ENCODE measurements around the gene ABCF3.

- TF ChIP-seq CTCF (IDR thresholded peaks at IDR 0.05) (no peak), POLR2A (IDR thresholded peaks at IDR 0.05) (no peak)
These were observed 8.1 kb downstream of the ABCF3 start for GRCh38 chr3:184193991-184194539.

Data from right lobe of liver (tissue), 4 donors.